Measurements from ENCODE around the gene CHL1.

CHL1 gene, protein sequence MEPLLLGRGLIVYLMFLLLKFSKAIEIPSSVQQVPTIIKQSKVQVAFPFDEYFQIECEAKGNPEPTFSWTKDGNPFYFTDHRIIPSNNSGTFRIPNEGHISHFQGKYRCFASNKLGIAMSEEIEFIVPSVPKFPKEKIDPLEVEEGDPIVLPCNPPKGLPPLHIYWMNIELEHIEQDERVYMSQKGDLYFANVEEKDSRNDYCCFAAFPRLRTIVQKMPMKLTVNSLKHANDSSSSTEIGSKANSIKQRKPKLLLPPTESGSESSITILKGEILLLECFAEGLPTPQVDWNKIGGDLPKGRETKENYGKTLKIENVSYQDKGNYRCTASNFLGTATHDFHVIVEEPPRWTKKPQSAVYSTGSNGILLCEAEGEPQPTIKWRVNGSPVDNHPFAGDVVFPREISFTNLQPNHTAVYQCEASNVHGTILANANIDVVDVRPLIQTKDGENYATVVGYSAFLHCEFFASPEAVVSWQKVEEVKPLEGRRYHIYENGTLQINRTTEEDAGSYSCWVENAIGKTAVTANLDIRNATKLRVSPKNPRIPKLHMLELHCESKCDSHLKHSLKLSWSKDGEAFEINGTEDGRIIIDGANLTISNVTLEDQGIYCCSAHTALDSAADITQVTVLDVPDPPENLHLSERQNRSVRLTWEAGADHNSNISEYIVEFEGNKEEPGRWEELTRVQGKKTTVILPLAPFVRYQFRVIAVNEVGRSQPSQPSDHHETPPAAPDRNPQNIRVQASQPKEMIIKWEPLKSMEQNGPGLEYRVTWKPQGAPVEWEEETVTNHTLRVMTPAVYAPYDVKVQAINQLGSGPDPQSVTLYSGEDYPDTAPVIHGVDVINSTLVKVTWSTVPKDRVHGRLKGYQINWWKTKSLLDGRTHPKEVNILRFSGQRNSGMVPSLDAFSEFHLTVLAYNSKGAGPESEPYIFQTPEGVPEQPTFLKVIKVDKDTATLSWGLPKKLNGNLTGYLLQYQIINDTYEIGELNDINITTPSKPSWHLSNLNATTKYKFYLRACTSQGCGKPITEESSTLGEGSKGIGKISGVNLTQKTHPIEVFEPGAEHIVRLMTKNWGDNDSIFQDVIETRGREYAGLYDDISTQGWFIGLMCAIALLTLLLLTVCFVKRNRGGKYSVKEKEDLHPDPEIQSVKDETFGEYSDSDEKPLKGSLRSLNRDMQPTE (N-terminal part only)

DNA sequence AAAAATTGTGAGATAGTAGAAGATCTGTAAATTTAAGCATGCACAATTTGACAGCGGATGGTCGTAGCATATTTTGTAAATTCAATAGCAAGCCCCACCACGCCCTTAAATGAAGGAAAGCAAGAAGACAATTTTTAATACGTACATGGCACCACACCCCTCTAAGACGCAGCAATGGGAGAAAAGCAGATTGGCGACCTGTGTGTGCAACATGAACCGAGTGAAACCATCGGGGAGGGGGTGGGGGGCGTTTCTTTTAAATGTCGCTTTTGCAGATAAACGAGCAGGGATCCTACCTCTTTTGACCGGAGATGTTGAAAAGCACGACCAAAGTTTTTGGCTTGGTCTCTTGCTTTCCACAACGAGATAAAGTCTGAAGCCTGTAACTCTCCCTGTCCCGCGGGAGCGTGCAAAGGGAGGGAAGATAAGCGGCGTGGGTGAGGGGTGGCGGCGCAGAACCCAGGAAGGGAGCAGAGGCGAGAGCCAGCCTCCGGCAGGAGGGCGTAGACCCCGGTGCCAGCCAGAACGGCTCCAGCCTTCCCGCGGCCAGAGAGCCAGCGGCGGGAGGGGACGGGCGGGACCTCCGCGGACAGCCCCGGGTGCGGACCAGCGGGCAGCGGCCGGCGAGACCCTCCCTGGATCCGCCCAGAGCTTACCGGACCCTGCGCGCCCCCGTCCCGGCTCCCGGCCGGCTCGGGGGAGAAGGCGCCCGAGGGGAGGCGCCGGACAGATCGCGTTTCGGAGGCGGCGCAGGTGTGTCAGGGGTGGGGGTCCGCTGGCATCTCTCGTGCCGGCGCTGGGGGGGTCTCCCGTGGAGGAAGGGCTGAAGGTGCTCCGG lies at the start of gene CHL1:
CHL1 (plus strand) TSS at position 453 of the 838 bp plus-strand sequence. CDS start 123,014 bp downstream, outside the sequence.
- peak; percentile 56 for DNase-seq (ENCODE audit: low spot score)

DNA sequence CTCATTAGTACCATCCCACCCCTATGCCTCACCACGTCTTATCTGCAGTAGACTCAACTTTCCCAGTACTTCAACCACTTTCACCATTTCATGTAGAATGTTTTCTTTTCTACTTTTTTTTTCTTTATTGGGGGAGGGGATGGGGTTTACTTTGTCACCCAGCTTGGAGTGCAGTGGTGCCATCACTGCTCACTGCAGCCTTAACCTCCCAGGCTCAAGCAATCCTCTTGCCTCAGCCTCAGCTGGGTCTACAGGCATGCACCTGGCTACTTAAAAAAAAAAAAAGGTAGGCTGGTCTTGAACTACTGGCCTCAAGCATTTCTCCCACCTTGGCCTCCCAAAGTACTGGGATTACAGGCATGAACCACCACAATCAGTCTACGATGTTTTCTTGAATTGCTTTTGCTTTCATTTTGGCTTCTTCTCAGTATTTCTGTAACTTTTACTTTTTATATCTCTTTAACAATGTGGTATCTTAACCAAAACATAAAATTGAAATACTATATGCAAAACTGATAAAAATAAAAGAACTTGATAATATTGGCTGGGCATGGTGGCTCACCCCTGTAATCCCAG lies 44.9 kb upstream of the CHL1 start:
- no peak for DNase-seq (ENCODE audit: low spot score)

DNA sequence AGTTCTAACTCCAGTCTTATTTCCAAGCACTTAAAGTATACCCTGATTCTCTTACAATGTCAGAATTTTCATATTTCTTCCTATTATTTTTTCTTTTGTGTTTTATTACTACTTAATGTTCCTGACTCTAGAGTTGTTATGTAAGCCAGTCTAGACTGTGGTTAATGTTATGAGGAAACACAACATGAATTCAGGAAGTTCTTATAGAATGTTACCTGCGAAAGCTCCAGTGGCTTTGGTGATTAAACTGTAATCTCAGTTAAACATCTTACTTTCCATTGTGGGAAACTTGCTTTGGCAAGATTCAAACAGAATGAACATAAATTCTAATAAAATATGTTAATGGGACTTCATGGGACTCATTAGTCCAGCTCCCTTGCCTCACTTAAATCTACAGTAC lies 36.6 kb upstream of the CHL1 start:
- DNase-seq (ENCODE audit: low spot score) = no peak

DNA sequence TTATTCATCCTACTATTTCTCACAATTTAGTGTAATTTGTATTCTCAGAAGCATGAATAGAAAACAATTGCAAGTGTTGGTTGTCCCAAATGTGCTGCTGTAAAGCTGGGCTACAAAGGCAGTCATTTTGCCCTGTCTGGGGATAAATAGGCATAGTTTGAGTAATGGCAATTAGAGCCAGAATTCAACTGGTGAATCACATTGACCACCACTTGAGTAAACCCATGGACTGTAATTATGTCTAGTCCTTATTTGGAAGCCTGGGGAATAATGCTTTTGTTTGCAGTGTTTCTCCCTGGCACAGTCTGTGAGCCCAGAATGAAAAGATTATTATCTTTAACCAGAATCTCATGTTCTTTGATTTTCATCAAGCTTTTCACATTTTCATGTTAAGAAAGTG lies 30.5 kb upstream of the CHL1 start:
- DNase-seq (ENCODE audit: low spot score) = no peak

DNA sequence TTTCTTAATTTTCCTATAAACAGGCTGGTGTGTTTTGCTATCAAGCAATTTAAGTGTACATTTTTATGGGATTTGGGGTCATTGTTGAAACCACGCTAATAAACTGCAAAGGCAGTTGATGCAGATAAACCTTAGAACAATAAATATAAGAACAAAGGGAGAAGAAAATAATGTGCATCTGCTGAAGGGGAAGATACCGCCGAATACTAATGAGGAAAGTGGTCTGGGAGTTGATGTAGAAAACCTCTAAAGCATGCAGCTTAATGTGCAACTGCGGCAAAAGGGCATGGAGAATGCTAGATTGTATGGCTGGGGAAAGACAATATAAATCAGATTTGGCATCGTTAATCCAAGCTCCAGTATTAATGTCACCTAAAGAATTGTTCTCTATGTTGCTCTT lies 29.8 kb upstream of the CHL1 start:
- no peak for DNase-seq (ENCODE audit: low spot score)

DNA sequence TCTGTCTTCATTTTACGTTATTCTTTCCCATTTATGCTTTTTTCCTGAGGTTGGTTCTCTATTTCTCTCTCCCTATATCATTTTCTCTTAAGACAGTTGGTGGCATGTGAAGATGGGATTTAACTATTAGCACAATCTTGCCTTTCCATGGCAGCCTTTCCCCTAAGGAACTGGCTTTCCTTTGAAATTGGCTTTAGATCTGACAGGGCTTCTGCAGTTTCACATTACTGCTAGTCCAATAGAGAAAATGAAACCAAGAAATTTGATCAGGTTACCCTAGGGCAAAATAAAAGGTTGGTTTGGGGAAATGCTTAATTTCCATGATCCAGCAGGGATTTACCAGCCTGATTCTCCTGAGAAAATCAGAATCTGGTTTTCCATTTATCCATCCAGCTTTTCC lies 22.7 kb upstream of the CHL1 start:
- DNase-seq (ENCODE audit: low spot score) = no peak

DNA sequence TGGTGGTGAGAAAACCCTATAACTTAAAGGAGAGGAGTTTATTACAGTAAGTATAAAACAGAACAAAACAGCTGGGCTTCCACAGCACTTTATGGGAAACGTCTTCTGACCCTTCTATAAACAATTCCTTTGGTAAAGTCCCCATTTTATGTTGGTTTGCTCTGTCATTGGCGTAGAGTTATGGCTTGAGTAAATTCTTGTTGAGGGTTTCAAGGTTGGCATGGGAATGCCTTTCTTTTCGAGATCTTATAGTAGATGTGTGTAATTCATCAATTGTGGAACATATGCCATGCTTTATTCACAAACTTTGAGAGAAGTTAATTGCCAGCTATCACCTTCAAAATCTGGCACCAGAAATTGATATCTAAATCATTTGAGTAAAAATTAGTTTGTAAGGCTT lies 11.6 kb upstream of the CHL1 start:
- DNase-seq (ENCODE audit: low spot score) = no peak

DNA sequence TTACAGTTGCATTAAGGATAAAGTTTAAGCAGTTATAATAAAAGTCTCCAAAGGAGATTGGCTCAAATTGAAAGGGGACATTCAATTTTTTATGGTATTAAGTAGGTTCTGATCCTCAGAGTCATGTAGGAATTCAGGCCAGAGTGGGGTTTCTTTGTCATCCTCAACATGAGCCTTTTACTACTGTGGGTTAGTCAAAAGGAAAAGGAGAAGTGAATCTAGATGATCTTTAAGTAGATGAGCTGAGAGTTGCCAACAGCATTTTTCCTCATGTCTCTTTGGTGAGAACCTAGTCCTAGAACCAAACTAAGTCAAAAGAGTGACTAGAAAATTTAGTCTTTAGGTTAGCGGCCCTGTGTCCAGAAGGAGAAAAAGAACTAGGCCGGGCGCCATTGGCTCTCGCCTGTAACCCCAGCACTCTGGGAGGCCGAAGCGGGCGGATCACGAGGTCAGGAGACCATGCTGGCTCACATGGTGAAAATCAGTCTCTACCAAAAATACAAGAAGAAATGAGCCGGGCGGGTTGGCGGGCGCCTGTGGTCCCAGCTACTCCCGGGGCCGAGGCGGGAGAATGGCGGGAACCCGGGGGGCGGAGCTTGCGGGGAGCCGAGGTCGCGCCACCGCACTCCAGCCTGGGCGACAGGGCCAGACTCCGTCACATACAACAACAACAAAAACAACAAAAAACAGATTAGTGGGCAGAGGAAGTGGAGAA lies 4.2 kb upstream of the CHL1 start:
- DNase-seq (ENCODE audit: low spot score) = no peak

DNA sequence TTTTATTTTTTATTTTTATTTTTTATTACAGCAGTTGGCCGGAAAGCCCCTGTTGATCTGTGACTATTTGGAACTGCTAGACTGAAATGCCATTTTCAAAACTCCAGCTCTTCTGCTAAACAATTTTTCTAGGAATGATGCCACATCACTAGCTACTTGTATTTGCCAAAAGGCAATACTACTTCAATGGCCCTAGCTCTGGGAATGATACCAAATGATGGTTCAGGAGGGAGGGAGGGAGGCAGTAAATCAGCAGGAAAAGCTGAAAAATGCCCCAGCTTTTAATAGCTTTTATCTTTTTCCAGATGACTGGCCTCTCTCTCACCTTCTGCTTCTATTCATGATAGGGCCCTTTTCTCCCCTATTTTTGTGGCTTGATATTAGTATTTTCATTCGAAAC lies 2.6 kb upstream of the CHL1 start:
- DNase-seq (ENCODE audit: low spot score) = no peak

DNA sequence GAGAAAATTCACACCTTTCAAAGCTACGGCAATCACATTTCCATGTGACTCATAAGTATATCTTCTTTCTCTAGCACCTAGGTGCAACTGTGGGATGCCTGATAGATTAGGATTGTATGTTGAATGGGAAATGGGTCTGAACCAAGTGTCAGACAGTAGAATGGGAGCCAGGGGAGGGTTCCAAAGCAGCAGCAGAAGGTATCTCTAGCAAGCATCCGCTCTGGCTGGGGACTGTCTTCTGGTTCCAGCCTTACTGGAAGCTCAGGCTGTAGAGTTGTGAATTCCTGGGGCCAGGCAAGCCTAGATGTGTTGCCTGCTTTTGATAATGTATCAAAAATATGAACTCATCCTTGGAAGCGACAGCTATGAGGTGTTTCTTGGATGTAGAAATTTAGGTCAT lies 2.1 kb upstream of the CHL1 start:
- DNase-seq (ENCODE audit: low spot score) = no peak

DNA sequence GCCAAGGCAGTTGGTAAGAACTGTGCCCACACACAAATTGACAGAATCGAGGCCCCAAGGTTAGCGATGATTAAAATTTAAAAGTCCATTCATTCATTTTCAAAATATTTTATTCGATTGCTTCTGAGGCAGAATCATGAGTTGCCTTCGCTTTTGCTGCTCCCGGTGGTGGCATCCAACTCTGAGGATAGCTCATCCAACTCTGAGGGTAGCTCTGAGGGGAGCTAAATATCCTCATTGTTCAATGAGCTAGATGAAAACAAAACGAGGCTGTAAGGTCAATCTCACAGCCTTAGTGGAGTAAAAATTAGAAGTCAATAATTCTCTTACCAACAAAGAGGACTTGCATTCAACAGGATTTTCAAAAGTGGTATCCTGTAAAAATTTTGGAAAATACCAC lies 897 bp upstream of the CHL1 start:
- DNase-seq (ENCODE audit: low spot score) = no peak

DNA sequence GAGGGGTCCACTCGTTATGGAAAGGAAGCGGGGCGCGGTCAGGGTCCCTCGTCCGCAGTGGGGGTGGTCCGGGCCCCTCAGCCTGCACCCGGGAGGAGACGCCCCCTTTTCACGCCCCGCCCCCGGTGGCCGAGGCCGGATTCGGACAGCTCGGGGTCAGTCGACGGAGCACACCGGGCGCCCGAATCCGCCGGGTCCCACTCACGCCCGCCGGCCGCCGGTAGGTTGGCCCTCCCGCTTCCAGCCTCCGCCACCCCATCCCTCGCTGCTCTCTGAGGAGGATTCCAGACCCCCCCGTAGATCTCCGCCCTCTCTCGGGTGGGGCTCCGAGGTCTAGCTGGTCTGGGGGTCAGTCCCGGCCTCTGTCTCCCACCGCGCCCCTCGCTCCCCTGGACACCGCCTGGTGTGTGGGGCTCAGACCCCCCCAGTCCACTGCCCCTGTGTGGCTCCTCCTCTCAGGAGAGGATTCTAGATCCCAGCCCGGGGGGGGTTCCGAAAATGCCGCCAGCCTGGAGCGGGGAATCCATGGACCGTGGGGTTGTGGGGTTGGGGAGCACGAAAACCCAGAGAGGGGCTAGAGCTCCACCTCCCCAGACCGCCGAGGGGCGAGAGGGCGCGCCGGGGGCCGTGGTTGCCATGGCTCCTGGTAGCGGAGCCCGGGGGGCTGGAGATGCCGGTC lies 725 bp downstream of the CHL1 start:
- peak; percentile 46 for DNase-seq (ENCODE audit: low spot score)

DNA sequence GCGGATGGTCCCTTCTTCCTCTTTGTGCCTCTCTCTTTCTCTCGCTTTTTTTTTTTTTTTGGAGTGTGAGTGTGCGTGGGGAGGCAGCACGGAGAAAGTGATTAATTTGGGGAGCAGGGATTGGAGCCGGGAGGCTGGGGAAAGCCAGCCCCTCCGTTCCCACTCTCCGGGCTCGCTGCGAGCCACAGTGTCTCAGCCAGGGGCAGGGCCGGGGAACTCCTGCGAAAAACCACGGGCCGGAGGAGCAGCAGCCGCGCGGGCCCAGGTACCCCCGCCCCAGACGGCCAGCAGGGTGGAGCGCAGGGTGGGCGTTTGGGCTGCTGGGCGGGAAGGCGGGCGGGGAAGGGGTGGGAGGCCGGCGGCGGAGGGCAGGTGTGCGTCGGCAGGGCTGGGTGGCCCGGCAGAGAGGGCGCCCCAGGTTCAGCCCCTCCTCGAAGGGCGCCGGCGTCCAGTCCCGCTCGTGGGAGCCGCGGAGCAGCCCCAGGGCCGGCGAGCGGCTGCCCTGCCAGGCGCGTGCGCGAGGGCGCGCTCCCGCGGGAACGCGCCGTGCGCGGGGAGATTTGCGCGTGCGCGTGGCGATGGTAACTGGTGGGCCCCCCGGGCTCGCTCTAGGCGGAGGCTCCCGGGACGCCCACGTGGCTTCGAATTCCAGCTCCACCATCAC lies 1.4 kb downstream of the CHL1 start:
- peak; percentile 61 for DNase-seq (ENCODE audit: low spot score)

DNA sequence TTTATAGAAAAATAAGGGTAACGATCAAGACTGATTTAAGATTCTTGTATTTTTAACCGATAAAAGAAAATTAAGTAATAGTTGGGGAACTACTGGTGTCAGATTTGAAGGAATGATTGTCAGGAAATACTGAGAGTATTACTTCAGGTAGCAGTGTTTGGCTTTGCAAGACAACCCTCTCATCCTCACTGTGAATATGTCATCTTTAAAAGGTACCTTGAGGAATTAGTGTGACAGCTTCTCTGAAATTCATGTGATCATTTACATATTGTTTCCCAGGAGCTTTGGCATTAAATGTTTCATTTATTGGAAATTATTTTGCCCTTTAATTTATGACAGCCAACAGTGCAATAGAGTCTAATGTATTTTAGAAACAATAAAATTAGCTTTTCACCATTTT lies 3.3 kb downstream of the CHL1 start:
- DNase-seq (ENCODE audit: low spot score) = no peak

DNA sequence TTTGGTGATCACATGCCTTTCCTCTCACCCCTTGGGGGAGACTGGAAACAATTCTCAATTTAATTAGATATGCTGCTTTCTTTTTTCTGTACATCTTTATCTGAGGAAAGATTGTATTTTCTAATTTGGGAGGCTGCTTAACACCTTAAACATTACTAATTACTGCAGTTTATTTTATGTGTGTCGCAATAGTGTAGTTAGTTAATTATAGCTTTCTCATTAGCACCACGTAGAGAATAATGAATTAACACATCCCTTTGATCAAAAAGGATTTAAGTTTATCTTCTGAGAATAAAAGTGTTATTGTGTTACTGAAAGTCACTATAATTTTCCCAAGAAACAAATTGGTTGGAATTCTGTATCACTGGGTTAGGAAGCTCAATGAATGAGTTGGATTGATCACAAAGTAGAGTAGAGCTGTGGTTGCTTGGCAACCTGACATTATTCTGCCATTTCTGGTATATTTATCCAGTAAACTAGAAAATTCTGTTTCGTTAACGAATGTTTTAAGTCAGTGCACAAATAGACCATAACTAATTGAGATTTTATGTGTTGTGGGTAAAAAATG lies 4.3 kb downstream of the CHL1 start:
- DNase-seq (ENCODE audit: low spot score) = no peak

DNA sequence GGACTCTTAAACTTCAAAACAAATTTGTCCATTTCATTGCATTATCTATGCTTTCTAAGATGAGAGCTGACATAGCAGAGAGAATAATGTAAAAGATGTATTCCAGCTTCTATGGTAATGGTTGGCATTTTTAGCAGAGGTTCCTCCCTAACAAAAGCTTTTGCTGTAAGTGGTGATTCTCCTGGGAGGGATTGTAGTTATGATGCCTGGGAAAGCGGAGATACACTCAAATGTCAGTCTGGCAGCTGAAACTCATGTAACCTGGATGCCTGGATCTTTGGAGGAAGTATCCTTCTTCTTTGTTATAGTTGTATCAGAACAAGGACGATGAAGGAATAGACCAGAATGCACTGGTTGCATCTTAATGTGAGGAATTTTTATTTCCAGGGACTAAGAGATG lies 7.5 kb downstream of the CHL1 start:
- DNase-seq (ENCODE audit: low spot score) = no peak

DNA sequence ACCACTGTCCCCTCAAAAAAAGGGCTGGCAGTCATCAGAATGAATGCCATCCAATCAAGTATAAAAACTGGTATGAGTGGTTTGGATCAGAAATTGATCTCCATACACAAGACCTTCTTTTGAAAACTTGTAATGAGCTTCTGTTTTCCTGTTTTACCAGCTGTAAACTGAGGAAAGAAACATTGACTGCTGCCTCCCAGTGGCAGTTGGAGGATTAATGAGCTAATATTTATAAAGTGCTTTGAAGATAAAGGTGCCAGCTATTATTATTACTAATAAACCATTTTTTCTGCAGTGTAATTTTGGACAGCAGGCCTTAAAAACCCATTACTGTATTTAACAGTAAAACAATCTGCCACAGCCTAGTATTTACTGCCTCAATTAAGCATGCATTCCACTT lies 11.4 kb downstream of the CHL1 start:
- DNase-seq (ENCODE audit: low spot score) = no peak

DNA sequence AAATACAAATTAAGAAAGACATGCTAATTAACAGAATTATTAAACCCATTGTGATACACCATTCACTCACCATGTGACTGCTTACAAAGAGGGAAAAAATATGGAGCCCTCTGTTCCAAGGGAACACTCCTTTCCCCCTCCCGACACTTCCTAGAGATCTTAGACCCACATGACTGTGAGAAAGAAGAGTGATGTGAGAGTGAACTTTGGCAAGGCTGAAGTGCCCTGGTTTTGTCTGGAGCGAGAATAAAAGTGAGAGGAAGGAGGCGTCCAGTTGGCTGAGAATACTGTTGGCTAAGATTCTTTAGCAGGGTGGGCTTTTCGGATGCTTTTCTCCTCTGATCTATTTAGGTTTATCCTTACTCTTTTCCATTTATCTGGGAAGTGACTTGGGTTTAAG lies 14.1 kb downstream of the CHL1 start:
- DNase-seq (ENCODE audit: low spot score) = no peak

DNA sequence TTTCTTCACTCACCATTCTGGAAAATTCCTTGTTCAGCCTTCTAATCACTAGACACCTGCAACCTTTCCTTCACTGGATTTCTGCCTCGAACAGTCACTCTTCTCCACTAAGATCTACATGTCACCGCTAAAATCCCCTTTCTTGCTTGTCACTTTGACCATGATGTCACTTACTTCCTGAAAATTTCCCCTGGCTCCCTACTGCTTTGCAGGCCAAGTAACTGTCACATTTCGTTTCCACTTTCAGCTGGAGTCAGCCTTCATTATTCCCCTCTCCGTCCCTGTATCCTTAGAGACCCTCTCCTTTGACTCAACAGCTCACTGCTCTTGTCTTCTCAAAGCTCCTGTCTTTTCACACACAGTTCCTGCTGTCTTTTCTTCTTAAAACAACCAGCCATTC lies 15.9 kb downstream of the CHL1 start:
- DNase-seq (ENCODE audit: low spot score) = no peak
